ENCODE data around the gene CCDC8. TPM values are rescaled to one million over a fixed set of nuclear protein-coding genes. Genes with fewer than 3 reads are reported as not detected.

CCDC8 gene
- total and polyA plus RNA-seq, 8 donors, result 11.8 to 59.7 (median 47.8) TPM

DNA sequence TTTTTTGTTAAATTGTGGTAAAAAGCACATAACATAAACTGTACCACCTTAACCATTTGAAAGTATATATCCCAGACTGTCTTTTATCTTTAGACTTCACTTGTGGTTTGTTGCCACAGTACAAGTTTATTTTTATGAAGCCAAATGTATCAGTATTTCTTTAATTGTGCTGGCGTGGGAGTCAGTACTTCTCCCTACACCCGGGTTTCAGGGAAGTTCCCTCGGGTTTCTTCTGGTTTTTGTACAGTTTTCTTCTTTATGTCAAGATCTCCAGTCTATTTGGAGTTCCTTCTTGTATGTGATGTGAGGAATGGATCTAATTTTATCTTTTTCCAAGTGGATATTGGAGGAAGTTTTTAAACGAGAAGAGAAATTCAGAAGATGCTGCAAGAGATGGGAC is 20.5 kb downstream of the CCDC8 start:
- H3K9me3 ChIP-seq, result no peaks in the 10 kb centered on the region
- H3K4me3 ChIP-seq, result no peak overlapping the region
- DNase-seq, result no peak
- peaks cover 0 to under 1% of the 10 kb centered on the region in 2 donors for H3K27me3 ChIP-seq
- peaks cover 0 to 8% of the 10 kb centered on the region in 2 donors for H3K4me1 ChIP-seq
- intact Hi-C loops (cut with DNase I), result loop anchor here in 1 of 2 donors (10.0 kb wide), 1 partner anchor 108 kb away; no protein-coding TSS in a partner anchor
- TF ChIP-seq, protein P1, sequence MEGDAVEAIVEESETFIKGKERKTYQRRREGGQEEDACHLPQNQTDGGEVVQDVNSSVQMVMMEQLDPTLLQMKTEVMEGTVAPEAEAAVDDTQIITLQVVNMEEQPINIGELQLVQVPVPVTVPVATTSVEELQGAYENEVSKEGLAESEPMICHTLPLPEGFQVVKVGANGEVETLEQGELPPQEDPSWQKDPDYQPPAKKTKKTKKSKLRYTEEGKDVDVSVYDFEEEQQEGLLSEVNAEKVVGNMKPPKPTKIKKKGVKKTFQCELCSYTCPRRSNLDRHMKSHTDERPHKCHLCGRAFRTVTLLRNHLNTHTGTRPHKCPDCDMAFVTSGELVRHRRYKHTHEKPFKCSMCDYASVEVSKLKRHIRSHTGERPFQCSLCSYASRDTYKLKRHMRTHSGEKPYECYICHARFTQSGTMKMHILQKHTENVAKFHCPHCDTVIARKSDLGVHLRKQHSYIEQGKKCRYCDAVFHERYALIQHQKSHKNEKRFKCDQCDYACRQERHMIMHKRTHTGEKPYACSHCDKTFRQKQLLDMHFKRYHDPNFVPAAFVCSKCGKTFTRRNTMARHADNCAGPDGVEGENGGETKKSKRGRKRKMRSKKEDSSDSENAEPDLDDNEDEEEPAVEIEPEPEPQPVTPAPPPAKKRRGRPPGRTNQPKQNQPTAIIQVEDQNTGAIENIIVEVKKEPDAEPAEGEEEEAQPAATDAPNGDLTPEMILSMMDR (IDR thresholded peaks at IDR 0.05), result no peak
- H3K27ac ChIP-seq, result peak overlapping the region in 1 of 2 donors; percentile 48
- no peak for ATAC-seq
- peaks cover 0 to 46% of the 10 kb centered on the region in 2 donors for H3K36me3 ChIP-seq

DNA sequence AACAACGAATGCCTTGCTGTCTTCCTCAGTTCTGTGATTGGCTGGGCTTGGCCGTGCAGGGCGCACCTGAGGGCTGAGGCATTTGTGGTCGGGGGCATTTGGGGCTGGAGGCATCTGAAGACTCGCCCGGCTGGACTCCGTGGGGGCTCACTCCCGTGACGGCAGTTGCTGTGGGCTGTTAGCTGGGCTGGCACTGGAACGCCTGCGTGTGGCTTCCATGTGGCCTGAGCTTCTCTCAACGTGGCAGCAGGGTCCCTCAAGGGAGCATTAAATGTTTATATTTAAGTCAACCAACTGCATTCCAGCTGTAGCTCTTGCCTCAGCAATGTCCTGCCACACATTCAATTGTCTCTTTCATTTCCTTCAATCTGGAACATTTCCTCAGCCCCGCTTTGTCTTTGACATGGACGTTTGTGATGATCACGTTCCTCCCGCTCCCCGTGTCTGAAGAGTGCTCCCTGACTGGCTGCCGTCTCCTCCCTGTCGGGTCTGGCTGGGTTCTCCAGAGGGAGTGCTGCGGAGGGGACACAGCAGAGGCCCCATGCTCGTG is 21.0 kb downstream of the CCDC8 start:
- H3K4me1 ChIP-seq, result peaks cover 0 to 8% of the 10 kb centered on the region in 2 donors
- TF ChIP-seq, protein P1 (IDR thresholded peaks at IDR 0.05), result no peak
- H3K36me3 ChIP-seq, result peaks cover 0 to 51% of the 10 kb centered on the region in 2 donors
- H3K27ac ChIP-seq, result peak overlapping the region in 1 of 2 donors; percentile 48
- peak; percentile 30 for ATAC-seq
- intact Hi-C loops (cut with DNase I), result loop anchor here in 1 of 2 donors (10.0 kb wide), 1 partner anchor 108 kb away; no protein-coding TSS in a partner anchor
- H3K27me3 ChIP-seq, result no peaks in the 10 kb centered on the region
- no peak overlapping the region for H3K4me3 ChIP-seq
- H3K9me3 ChIP-seq, result no peaks in the 10 kb centered on the region
- peak; percentile 46 to 85 (median 78) for DNase-seq

DNA sequence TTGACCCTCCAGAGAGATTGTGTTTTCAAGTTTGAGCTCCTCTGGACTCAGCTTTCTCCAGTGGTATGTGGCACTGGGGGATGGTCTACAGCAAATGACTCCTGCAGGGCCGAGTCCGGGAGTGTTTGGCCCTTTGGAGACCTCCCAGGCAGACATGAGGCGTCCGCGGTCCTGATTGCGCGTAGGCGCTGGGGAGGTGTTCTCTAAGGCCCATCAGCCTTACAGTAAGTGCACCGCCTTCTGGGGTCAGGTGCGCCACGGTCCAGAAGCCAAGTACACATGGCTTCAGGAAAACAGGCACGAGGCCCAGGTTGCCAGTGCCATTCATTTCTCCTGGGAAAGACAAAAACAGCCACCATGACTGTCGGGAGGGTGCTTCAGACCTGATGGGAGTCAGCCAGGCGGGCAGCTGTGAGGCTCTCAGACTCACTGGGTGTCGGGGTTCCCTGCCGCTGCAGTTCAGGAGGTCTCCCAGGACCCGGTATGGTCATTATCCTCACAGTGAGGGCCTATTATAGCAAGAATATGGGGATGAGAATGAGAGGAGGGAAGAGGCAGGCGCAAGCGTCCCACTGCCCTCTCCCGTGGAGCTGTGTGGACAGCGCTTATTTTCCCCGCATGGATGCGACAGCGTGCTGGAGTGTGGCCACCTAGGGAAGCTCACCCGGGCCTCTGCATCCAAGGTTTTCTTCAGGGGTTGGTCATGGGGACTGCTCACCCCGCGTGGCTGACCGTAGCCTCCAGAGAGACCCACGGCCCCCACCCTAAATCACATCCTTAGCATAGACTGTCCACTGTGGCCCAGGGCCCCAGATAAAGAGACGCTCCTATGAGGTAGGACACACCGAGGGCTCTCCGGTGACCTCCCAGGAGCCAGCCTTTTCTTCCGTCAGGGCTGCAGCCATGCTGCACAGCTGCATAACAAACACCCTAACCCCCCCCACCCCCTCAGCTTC is 21.8 kb downstream of the CCDC8 start:
- TF ChIP-seq, protein P1 (IDR thresholded peaks at IDR 0.05), result no peak
- no peaks in the 10 kb centered on the region for H3K9me3 ChIP-seq
- ATAC-seq (no peak), DNase-seq (peak in 2 of 4 donors; percentile 33 to 73)
- H3K36me3 ChIP-seq, result peaks cover 0 to 58% of the 10 kb centered on the region in 2 donors
- H3K27me3 ChIP-seq, result no peaks in the 10 kb centered on the region
- no peak overlapping the region for H3K4me3 ChIP-seq
- peaks cover 0 to 8% of the 10 kb centered on the region in 2 donors for H3K4me1 ChIP-seq
- intact Hi-C loops (cut with DNase I), result loop anchor here in 1 of 2 donors (10.0 kb wide), 1 partner anchor 107 kb away; no protein-coding TSS in a partner anchor
- peak overlapping the region in 1 of 2 donors; percentile 48 for H3K27ac ChIP-seq

DNA sequence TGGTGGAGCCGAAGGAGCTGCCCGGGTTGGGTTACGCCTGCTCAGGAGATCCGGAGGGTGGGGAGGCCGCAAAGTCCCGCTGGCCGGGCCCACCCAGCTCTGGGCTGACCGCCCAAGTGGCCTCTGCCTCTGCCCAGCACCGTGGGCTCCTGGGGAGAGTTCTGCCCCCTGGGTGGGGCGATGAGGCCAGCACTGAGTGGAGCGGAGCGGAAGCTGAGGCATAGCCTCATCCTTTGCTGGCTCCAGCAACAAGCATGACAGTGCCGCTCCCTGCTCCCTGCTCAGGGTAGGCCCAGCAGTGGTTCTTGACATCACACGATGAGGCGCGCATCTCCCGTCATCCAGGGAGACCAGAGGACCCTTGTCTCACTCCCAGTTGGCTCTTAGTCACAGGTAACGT is 22.5 kb downstream of the CCDC8 start:
- peaks cover 0 to 65% of the 10 kb centered on the region in 2 donors for H3K36me3 ChIP-seq
- peak in 1 of 4 donors; percentile 57 for DNase-seq
- H3K9me3 ChIP-seq, result no peaks in the 10 kb centered on the region
- no peak overlapping the region for H3K27ac ChIP-seq
- peaks cover 0 to 8% of the 10 kb centered on the region in 2 donors for H3K4me1 ChIP-seq
- intact Hi-C loops (cut with DNase I), result loop anchor here in 1 of 2 donors (10.0 kb wide), 1 partner anchor 106 kb away; no protein-coding TSS in a partner anchor
- H3K27me3 ChIP-seq, result no peaks in the 10 kb centered on the region
- no peak for ATAC-seq
- no peak overlapping the region for H3K4me3 ChIP-seq
- TF ChIP-seq, protein P1 (IDR thresholded peaks at IDR 0.05), result no peak

Measured in left lung (tissue), 10 donors.